ENCODE data around the gene CNTN4. TPM values are rescaled to one million over a fixed set of nuclear protein-coding genes. Genes with fewer than 3 reads are reported as not detected.

The CNTN4 gene
- total RNA-seq, 1 donor from 2014 or later, result 16.1 TPM

DNA sequence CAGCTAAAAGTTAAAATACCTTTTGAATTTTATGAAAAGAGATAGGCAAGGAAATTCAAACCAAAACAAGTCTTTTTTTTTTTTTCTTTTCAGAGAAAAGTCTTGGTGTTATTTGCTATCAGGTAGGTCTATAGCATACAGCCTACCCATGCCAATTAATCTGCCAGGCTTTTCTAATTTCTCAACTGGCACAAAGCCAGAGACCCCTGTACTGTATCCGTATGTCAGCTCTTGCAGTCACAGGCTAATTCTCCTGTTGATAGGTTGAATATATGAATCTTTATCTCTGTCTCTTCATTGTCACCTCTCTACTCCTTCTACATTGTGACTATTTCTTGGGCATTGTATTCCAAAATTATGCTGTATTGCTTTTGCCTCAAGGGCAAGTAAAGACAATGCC is 878.1 kb downstream of the CNTN4 start:
- Mint-ChIP-seq H3K36me3 (ENCODE audit: insufficient read depth) (no peaks in the 10 kb centered on the region), H3K4me1 (ENCODE audit: low read depth) (peaks cover 4% of the 10 kb centered on the region), H3K4me3 (ENCODE audit: low read depth) (no peak overlapping the region), H3K27me3 (peaks cover 7% of the 10 kb centered on the region), H3K27ac (no peak overlapping the region), H3K9me3 (ENCODE audit: low read depth) (no peaks in the 10 kb centered on the region)
- TF ChIP-seq, protein P1, sequence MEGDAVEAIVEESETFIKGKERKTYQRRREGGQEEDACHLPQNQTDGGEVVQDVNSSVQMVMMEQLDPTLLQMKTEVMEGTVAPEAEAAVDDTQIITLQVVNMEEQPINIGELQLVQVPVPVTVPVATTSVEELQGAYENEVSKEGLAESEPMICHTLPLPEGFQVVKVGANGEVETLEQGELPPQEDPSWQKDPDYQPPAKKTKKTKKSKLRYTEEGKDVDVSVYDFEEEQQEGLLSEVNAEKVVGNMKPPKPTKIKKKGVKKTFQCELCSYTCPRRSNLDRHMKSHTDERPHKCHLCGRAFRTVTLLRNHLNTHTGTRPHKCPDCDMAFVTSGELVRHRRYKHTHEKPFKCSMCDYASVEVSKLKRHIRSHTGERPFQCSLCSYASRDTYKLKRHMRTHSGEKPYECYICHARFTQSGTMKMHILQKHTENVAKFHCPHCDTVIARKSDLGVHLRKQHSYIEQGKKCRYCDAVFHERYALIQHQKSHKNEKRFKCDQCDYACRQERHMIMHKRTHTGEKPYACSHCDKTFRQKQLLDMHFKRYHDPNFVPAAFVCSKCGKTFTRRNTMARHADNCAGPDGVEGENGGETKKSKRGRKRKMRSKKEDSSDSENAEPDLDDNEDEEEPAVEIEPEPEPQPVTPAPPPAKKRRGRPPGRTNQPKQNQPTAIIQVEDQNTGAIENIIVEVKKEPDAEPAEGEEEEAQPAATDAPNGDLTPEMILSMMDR (IDR thresholded peaks at IDR 0.05; ENCODE audit: unreplicated experiment), result no peak
- no peak for DNase-seq (ENCODE audit: low spot score, unreplicated experiment)

DNA sequence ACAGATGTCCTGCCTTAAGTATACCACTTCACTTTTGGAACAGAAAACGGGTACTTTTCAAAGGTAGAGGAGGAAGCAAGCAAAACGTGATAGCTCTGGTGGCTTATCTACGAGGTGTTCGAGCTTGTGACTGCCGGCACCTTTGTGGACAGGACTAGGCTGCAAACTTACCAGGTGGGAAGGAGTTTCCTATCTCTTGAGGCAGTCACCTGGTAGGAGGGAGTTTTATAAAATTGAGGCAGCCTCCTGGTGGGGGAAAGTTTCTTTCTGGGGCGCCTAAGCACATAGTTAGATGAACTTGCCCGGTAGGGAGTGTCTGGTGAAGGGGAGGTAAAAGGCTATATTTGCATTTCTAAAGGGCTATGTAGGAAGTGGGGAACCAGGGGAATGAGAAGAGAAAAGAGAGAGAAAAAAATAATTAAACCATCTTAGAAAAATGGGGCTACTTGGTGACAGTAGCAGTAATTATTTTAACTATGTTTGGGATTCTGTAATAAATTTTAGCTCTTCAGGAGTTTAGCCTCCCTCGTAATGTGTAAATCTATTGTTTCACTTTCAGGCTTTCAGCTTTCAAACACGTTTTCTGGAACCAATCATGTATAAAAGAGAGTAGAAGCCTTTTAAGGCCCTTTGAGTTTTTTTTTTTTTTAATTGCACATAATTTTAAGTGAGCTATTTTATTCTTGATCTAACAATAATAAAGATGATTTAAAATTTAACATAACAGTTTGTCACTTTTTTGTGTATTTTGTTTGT is 880.5 kb downstream of the CNTN4 start:
- Mint-ChIP-seq H3K27me3 (peaks cover 7% of the 10 kb centered on the region), H3K9me3 (ENCODE audit: low read depth) (no peaks in the 10 kb centered on the region), H3K27ac (no peak overlapping the region), H3K36me3 (ENCODE audit: insufficient read depth) (no peaks in the 10 kb centered on the region), H3K4me3 (ENCODE audit: low read depth) (no peak overlapping the region), H3K4me1 (ENCODE audit: low read depth) (peaks cover 4% of the 10 kb centered on the region)
- DNase-seq (ENCODE audit: low spot score, unreplicated experiment), result no peak
- TF ChIP-seq, protein P1 (IDR thresholded peaks at IDR 0.05; ENCODE audit: unreplicated experiment), result no peak

DNA sequence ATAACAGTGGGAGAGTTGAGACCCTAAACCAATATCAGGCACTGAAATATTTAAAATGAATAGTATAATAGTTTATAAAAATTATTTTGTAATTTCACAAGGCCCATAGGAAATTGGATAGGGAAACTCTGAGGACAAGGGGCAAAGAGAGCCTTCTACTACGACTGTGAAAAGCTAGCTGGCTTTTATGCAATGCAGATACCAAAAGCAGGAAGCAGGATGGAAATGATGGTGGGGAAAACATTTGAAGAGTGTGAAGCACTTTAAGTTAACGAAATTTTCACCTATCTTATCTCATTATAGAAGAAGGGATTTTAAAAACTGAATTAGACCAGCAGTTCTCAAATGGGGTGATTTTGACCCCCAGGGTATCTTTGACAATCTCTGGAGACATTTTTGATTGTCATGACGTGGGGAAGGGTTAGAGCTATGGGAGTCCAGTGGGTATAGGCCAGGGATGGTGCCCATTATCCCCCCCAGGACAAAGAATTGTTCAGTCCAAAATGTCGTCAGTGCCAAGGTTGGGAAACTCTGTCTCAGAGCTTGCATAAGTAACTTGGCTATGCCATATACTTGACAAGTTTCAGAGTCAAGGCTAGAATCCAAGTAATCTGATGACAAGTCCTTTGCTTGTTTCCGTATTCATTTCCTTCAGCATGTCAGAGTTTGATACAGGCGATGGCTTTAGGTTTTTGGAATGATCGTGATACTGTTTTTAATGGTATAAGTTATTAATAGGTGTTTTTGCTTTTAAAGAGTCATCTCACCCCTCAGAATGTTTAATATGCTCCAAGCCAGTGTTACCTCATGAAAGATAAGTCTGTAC is 885.6 kb downstream of the CNTN4 start:
- no peak overlapping the region for H3K4me3 Mint-ChIP-seq (ENCODE audit: low read depth)
- DNase-seq (ENCODE audit: low spot score, unreplicated experiment), result no peak
- H3K27me3 Mint-ChIP-seq, result peaks cover under 1% of the 10 kb centered on the region
- H3K27ac Mint-ChIP-seq, result no peak overlapping the region
- no peaks in the 10 kb centered on the region for H3K4me1 Mint-ChIP-seq (ENCODE audit: low read depth)
- H3K36me3 Mint-ChIP-seq (ENCODE audit: insufficient read depth), result no peaks in the 10 kb centered on the region
- no peaks in the 10 kb centered on the region for H3K9me3 Mint-ChIP-seq (ENCODE audit: low read depth)
- TF ChIP-seq, protein P1 (IDR thresholded peaks at IDR 0.05; ENCODE audit: unreplicated experiment), result no peak

DNA sequence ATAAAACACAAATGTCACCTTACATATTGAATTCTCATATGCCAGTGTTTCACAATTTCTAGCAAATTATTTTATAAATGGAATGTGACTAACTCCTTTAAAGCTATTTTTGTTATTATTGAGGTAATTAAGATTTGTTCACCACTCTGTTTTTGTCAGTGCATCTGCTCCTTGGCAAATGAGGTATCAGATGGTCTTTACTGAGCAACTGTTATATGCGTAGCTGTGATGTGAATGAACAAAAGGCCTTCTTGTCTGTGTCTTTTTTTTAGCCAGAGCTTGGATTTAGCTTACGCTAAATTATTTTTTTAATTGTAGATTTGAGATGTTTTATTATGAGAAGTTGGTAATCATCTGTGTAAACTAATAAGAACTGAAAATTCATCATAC is 886.2 kb downstream of the CNTN4 start:
- H3K27ac Mint-ChIP-seq, result no peak overlapping the region
- no peaks in the 10 kb centered on the region for H3K36me3 Mint-ChIP-seq (ENCODE audit: insufficient read depth)
- no peak overlapping the region for H3K4me3 Mint-ChIP-seq (ENCODE audit: low read depth)
- no peaks in the 10 kb centered on the region for H3K9me3 Mint-ChIP-seq (ENCODE audit: low read depth)
- no peaks in the 10 kb centered on the region for H3K27me3 Mint-ChIP-seq
- TF ChIP-seq, protein P1 (IDR thresholded peaks at IDR 0.05; ENCODE audit: unreplicated experiment), result no peak
- no peak for DNase-seq (ENCODE audit: low spot score, unreplicated experiment)
- H3K4me1 Mint-ChIP-seq (ENCODE audit: low read depth), result no peaks in the 10 kb centered on the region

DNA sequence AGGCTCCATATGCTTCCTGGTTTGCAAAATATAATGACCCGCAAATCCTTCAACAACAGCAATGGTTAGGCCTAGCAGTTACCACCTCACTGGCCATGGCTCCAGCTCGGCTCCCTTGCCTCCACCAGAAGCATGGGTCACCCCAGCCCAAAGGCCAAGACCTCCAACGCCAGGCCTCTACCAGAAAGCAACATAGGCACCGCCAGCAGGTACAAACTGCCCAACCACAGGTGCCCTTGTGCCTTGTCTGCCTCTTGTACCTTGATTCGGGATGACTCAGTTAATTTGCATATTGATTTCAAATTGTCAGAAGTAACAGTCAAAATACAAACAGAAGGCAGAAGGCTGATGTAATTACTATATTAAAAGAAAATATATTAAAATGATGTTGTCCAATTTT is 886.8 kb downstream of the CNTN4 start:
- DNase-seq (ENCODE audit: low spot score, unreplicated experiment), result no peak
- no peaks in the 10 kb centered on the region for H3K4me1 Mint-ChIP-seq (ENCODE audit: low read depth)

More for the DNA sequence above, 886.8 kb downstream of the CNTN4 start:
- Mint-ChIP-seq H3K36me3 (ENCODE audit: insufficient read depth) (no peaks in the 10 kb centered on the region), H3K27ac (no peak overlapping the region), H3K4me3 (ENCODE audit: low read depth) (no peak overlapping the region), H3K9me3 (ENCODE audit: low read depth) (no peaks in the 10 kb centered on the region), H3K27me3 (no peaks in the 10 kb centered on the region)
- TF ChIP-seq, protein P1 (IDR thresholded peaks at IDR 0.05; ENCODE audit: unreplicated experiment), result no peak

Data from progenitor cell of endocrine pancreas (in vitro differentiated cells).